NCI-H2029 (cell line): ENCODE measurements around the gene GYS2.
"Not testable (repeated sequence)": the region's sequence is repeated elsewhere in the genome, so short reads cannot be mapped to it uniquely, and the experiment has no call there.

Experiments
- DNase-seq: peaks from one replicate; lab custom pipeline; 2025; lab: John Stamatoyannopoulos, UW

GYS2 gene

DNA sequence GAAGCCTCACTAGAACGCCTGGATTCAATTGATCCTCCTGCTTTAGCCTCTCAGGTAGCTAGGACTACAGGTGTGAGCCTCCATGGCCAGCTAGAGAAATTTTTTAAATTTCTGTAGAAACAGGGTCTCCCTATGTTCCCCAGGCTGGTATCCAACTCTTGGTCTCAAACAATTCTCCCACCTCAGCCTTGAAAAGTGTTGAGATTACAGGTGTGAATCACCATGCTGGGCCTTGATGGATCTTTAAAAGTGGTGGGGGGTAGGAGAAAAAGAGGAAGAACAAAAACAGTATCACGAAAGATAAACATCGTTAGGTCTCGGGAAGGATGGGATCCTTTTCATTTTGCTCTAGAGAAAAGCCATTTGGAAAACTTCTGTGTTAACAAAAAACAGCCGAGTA, 4.5 kb downstream of the GYS2 start:
- no peak for DNase-seq

DNA sequence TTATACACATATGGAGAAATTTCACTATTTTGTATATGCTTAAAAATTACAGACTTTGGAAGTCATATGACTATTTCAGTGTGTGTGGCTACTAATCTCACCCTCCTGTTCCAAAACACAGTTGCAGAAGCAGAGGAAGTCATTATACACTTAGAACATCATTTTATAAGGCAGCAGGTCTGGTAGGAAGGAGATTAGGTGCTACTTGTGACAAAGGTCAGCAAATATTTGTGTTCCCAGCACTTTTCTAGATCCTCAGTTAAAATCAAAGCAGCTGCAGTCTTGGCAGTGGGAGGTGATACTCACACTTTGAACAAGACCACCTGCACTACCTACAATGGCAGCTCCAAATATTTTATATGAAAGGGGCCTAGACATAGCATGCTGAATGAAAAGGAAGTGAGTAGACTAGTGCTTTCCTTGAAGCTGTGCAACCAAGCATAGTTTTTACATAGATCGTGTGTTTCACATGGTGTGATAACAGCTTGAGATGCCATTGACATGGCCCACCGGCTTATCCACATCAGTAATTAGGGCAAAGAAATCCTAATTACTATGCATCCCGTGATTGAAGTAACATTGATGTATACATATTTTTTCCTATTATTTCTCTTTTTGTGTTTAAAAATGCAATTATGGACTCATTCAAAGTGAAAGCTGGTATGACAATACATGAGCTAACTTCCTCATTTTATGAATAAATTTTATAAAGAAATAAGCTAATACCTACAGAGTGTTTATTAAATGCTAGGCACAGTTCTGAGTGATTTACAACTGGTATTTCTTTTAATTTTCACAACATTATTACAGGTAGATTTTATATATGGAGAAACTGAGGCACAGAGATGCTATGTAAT, 5.3 kb downstream of the GYS2 start:
- DNase-seq, result no peak

- DNase-seq, result no peak
These were observed 6.0 kb downstream of the GYS2 start for GRCh38 chr12:21598651-21599050.

GRCh38 chr12:21595356-21595755, 9.3 kb downstream of the GYS2 start:
- DNase-seq, result not testable (repeated sequence)

DNA sequence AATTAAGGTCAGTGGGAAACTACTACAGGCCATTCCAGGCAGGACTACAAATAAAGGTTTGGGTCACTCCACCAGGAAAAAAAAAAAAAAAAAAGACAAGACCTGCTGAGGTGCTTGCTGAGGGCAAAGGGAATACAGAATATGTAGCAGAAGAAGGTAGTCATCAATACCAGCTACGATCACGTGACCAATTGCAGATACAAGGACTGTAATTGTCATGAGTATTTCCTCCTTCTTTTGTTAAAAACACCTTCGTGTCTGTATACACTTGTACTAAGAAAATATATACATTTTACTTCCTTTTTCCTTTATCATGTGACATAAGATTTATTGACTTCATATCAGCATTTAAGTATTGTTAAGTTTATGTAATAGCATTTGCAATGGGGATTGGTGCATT, 19.2 kb downstream of the GYS2 start:
- no peak for DNase-seq

DNA sequence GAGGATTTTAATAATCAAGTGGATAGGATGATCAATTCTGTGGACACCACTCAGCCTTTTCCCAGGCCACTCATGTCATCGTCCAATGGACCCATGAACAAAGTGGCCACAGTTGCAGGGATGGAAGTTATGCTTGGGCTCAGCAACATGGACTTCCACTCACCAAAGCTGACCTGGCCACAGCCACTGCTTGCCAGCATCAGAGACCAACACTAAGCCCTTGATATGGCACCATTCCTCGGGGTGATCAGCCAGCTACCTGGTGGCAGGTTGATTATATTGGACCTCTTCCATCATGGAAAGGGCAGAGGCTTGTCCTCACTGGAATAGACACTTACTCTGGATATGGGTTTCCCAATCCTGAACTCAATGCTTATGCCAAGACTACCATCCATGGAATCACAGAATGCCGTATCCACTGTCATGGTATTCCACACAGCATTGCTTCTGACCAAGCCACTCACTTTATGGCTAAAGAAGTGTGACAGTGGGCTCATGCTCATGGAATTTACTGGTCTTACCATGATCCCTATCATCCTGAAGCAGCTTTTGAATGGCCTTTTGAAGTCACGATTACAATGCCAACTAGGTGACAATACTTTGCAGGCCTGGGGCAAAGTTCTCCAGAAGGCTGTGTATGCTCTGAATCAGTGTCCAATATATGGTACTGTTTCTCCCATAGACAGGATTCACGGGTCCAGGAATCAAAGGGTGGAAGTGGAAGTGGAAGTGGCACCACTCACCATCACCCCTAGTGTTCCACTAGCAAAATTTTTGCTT, 20.1 kb downstream of the GYS2 start:
- not testable (repeated sequence) for DNase-seq

GRCh38 chr12:21583587-21583986, 21.1 kb downstream of the GYS2 start:
- DNase-seq, result no peak

DNA sequence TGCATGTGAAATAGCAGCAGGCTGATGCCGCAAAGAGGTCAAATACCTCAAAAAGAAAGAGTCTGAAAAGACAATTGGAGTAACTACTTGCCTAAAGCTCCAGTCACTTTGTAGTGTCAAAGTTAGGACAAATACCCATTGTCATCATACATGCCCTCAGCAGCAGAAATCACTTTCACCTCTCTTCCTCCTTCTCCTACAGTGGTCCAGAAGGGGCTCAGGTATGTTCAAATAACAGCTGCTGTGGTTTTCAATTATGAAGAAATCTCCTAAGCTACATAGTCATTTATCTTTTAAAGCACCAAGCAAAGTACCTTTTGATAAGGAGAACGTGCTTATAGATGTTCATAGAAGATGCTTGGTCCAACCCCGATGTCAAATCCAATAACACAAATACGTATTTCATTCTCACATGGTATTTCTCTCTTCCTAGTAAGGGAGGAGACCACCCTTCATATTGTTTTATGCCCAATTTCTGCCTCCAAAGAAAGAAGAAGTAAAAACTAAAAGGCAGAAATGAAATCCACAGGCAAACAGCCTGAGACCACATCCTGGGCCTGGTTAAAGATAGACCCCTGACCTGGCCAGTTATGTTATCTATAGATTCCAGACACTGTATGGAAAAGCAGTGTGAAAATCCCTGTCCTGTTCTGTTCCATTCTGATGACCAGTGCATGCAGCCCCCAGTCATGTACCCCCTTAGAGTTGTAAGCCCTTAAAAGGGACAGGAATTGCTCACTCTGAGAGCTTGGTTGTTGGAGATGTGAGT, 23.7 kb downstream of the GYS2 start:
- no peak for DNase-seq

DNA sequence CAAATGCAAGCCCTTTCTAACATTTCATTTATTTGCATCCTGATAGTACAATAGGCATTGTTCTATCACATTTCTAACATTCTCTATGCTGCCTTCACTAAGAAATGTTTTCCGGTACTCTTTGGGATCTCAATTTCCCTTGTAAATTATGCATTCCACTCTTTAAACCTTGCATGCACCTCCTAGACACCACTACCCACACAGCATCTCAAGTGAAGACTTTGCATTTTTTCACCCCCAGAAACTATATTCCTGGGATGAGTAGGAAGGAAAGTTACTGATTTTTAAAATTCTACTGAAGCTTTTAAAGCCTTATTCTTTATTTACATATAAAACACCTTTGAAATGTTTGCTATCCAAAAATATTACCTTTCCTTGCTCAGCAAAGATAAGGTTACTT, 27.1 kb downstream of the GYS2 start:
- DNase-seq, result no peak

GRCh38 chr12:21576431-21576830, 28.2 kb downstream of the GYS2 start:
- DNase-seq, result no peak

GRCh38 chr12:21573733-21574358, 30.8 kb downstream of the GYS2 start:
- no peak for DNase-seq

GRCh38 chr12:21571046-21571445, 33.6 kb downstream of the GYS2 start:
- DNase-seq, result no peak

GRCh38 chr12:21568115-21568514, 36.5 kb downstream of the GYS2 start:
- no peak for DNase-seq

GRCh38 chr12:21566907-21567394, 37.7 kb downstream of the GYS2 start:
- DNase-seq, result no peak

- no peak for DNase-seq
These were observed 38.3 kb downstream of the GYS2 start for GRCh38 chr12:21566223-21566906.

DNA sequence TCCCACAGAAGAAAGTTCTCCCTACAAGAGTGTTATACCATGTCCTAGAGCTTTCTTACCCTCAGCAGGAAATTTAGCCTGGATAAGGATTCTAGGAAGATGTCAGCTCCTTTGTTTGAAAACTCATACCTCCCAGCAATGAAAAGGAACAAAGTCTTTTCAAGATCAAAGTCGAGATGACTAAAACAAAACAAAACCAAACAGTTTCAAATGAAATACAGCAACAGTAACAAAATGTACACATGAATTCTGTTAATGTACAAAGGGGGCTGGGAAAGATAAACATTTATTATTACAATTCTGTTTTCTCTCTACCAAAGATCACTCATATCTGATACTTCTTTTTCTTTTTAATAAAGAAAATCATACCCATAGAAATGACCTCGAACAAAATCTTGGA, 41.8 kb downstream of the GYS2 start:
- DNase-seq, result no peak

GRCh38 chr12:21561158-21561557, 43.5 kb downstream of the GYS2 start:
- no peak for DNase-seq

DNA sequence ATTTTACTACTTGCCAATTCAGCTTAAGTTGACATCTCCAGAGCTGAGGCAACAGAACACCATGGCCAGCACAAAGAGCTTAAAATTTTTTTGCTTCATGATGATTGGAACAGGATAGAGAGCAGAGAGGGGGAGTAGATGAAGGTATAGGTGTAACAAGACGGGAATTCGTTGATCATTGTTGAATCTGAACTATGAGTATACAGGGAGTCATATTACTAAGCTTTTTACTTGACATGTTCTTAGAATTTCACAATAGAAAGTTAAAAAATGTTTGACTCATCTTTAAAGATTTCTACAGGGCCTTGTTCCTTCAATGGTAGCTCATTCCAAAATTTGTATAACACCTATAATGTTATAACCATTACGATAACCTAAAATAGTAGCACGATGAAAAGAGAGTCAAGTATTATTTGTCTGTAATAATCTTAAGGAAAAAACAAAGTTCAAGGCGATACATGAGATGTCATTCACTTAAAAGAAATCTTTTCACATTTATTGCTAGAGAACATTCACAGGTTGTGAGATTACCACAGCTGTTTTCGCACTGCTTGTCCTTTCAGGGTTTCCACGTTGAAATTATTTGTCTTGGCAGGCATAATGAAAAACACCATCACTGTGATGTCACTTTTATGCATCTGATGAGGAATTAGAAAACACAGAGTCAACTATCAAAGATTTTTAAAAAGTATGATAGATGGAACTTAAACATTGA, 44.6 kb downstream of the GYS2 start:
- DNase-seq, result no peak

DNA sequence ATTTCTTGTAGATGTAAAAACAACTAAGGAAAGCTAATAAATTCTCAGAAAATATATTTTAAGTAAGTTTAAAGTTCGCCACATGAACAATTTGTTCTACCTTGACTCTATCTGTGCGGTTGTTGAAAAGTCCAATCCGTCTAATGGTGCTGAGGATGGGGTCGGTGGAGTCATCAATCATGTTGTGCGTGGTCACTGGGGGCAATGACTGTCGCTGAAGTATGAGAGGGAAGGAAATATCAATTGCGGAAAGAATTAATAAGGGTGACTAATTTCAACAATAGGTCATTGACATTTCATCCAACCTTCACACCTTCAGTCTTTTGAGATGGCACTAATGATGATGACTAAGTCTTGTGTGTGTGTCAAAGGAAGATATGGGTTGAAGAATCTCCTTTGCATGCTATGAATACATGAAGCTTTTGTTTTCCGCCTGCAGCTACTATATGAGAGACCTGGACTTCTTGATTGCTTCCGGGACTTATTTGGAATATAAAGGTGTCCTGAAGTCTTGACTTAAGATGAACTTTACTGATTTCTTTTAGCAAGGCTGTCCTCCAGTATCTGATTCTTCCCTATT, 46.5 kb downstream of the GYS2 start:
- no peak for DNase-seq

- no peak for DNase-seq
These were observed 51.3 kb downstream of the GYS2 start for GRCh38 chr12:21553329-21553675.
